Neutrophil (primary cell): Measurements from ENCODE around the gene GPC5.

Experiments
- H3K27ac ChIP-seq: fragments of 200-600 bp; sonication (generic); 2 replicates; pipeline ENCODE4 v1.5.1; 2016; ENCODE audit warnings: mild to moderate bottlenecking, moderate library complexity
- H3K27me3 ChIP-seq: fragments of 200-600 bp; sonication (generic); 2 replicates; pipeline ENCODE4 v1.6.0; 2016; ENCODE audit warnings: mild to moderate bottlenecking
- H3K36me3 ChIP-seq: fragments of 200-600 bp; sonication (generic); 2 replicates; pipeline ENCODE4 v1.5.1; 2017
- H3K4me1 ChIP-seq, 2 experiments: fragments of 200-600 bp in 1 of 2; sonication (generic) in 1 of 2; 1 replicate in 1 of 2; 2 replicates in 1 of 2; pipeline versions ENCODE4 v1.5.1 to v1.6.1; 2013 to 2016; ENCODE audit warnings: low read depth in 1 of 2, low read length in 1 of 2, mild to moderate bottlenecking in 1 of 2, moderate library complexity in 1 of 2; ENCODE audit not compliant: control insufficient read depth in 1 of 2, insufficient read depth in 1 of 2
- H3K4me3 ChIP-seq, 2 experiments: fragments of 200-600 bp in 1 of 2; sonication (generic) in 1 of 2; 1 replicate in 1 of 2; 2 replicates in 1 of 2; pipeline ENCODE4 v1.5.1; 2013 to 2016; ENCODE audit warnings: low read depth in 1 of 2, low read length in 1 of 2, mild to moderate bottlenecking in 1 of 2, moderate library complexity in 1 of 2
- H3K9me3 ChIP-seq: fragments of 200-600 bp; sonication (generic); 2 replicates; pipeline ENCODE4 v1.5.1; 2016
- CTCF ChIP-seq: fragments of 200-600 bp; sonication (generic); IDR thresholded peaks from 2 replicates; pipeline ENCODE4 v1.5.1; 2016; ENCODE audit warnings: antibody characterized with exemption

Gene GPC5

GRCh38 chr13:92717857-92718256 is 1319.4 kb downstream of the GPC5 start:
- no peak overlapping the region for H3K27ac ChIP-seq
- no peak for TF ChIP-seq CTCF
- no peaks in the 10 kb centered on the region for H3K27me3 ChIP-seq
- H3K36me3 ChIP-seq: no peaks in the 10 kb centered on the region
- no peak overlapping the region for H3K4me3 ChIP-seq
- H3K9me3 ChIP-seq: no peaks in the 10 kb centered on the region
- no peaks in the 10 kb centered on the region for H3K4me1 ChIP-seq

- H3K36me3 ChIP-seq: no peaks in the 10 kb centered on the region
- no peaks in the 10 kb centered on the region for H3K9me3 ChIP-seq
- H3K27ac ChIP-seq: no peak overlapping the region
- H3K4me1 ChIP-seq: no peaks in the 10 kb centered on the region
- H3K27me3 ChIP-seq: no peaks in the 10 kb centered on the region
- H3K4me3 ChIP-seq: no peak overlapping the region
- TF ChIP-seq CTCF: no peak
Observed at GRCh38 chr13:92719868-92720267, 1321.4 kb downstream of the GPC5 start.

- TF ChIP-seq CTCF: no peak
- Histone ChIP-seq H3K4me1 (no peaks in the 10 kb centered on the region), H3K36me3 (no peaks in the 10 kb centered on the region), H3K27ac (no peak overlapping the region), H3K4me3 (no peak overlapping the region), H3K9me3 (no peaks in the 10 kb centered on the region), H3K27me3 (no peaks in the 10 kb centered on the region)
Observed at GRCh38 chr13:92721620-92722019, 1323.2 kb downstream of the GPC5 start.

GRCh38 chr13:92727118-92727517 is 1328.7 kb downstream of the GPC5 start:
- Histone ChIP-seq H3K27ac (no peak overlapping the region), H3K4me3 (no peak overlapping the region), H3K4me1 (no peaks in the 10 kb centered on the region), H3K9me3 (no peaks in the 10 kb centered on the region), H3K36me3 (no peaks in the 10 kb centered on the region), H3K27me3 (no peaks in the 10 kb centered on the region)
- no peak for TF ChIP-seq CTCF

GRCh38 chr13:92734068-92734467 is 1335.6 kb downstream of the GPC5 start:
- no peaks in the 10 kb centered on the region for H3K36me3 ChIP-seq
- H3K4me1 ChIP-seq: no peaks in the 10 kb centered on the region
- no peak overlapping the region for H3K4me3 ChIP-seq
- no peaks in the 10 kb centered on the region for H3K27me3 ChIP-seq
- no peak overlapping the region for H3K27ac ChIP-seq
- no peaks in the 10 kb centered on the region for H3K9me3 ChIP-seq
- TF ChIP-seq CTCF: no peak

- H3K9me3 ChIP-seq: no peaks in the 10 kb centered on the region
- H3K27ac ChIP-seq: no peak overlapping the region
- no peak for TF ChIP-seq CTCF
- no peaks in the 10 kb centered on the region for H3K27me3 ChIP-seq
- no peak overlapping the region for H3K4me3 ChIP-seq
- H3K4me1 ChIP-seq: no peaks in the 10 kb centered on the region
- H3K36me3 ChIP-seq: no peaks in the 10 kb centered on the region
Observed at GRCh38 chr13:92734545-92734944, 1336.1 kb downstream of the GPC5 start.
